Testis (tissue), 3 donors: ENCODE measurements around the gene RIPOR1. TPM values are rescaled to one million over a fixed set of nuclear protein-coding genes. Genes with fewer than 3 reads are reported as not detected.

Source experiments
- DNase-seq: peaks from one replicate; pipeline ENCODE4 v3.0.0-alpha.2; 2019
- H3K27ac ChIP-seq, 2 donors: fragments of 200-600 bp; sonication (generic); one replicate each; pipeline ENCODE4 v1.5.1; 2019
- H3K27me3 ChIP-seq: fragments of 200-600 bp; sonication (generic); one replicate; pipeline ENCODE4 v1.5.1; 2019
- H3K36me3 ChIP-seq: fragments of 200-600 bp; sonication (generic); one replicate; pipeline ENCODE4 v1.5.1; 2017; ENCODE audit warnings: low read depth; ENCODE audit errors: missing control alignments
- H3K4me1 ChIP-seq: fragments of 200-600 bp; sonication (generic); one replicate; pipeline ENCODE4 v1.5.1; 2019
- H3K4me3 ChIP-seq, 2 donors: fragments of 200-600 bp; sonication (generic); one replicate each; pipeline ENCODE4 v1.5.1; 2017 to 2019
- H3K9me3 ChIP-seq: fragments of 200-600 bp; sonication (generic); one replicate; pipeline ENCODE4 v1.5.1; 2017
- POLR2A ChIP-seq: fragments of 450-650 bp; IDR thresholded peaks from one replicate; pipeline ENCODE4 v1.6.1; 2017; ENCODE audit warnings: antibody characterized with exemption, mild to moderate bottlenecking, moderate library complexity
- WGBS, 2 donors: methylation state at CpG; one replicate each; pipeline ENCODE4 v1.1.5; 2018; 5-methylcytosine and 5-hydroxymethylcytosine counted together
- intact Hi-C: fragments of 100-400 bp; cut with DNase I; formaldehyde crosslinking; loops from one replicate; pipeline ENCODE4 v1.15.1; 2023; ENCODE audit warnings: low total_unique reads
- polyA plus RNA-seq: library from polyadenylated mRNA; stranded (reverse); fragments of 350-450 nt; fragmentation: Illumina TruSeq; extraction: RNeasy Lipid Tissue Mini Kit (QIAGEN cat#74804); gene quantifications from one replicate; pipeline ENCODE4 v1.2.3, GENCODE V29; 2014; ENCODE audit warnings: low read depth, low replicate concordance; ENCODE audit not compliant: insufficient read depth
- total RNA-seq, 2 donors: library from RNA; depleted of rRNA; stranded (reverse); fragments of >200 nt; gene quantifications; one replicate each; pipeline ENCODE4 v1.2.3, GENCODE V29; 2016
- TF ChIP-seq, protein P1 (sequence below), 3 experiments: fragments of 450-650 bp in 2 of 3; fragments of 200-600 bp in 1 of 3; sonication (generic) in 1 of 3; IDR thresholded peaks; one replicate each; pipeline ENCODE4 v1.5.1; 2016 to 2019; ENCODE audit warnings: antibody characterized with exemption in 3 of 3, mild to moderate bottlenecking in 2 of 3, moderate library complexity in 1 of 3

The RIPOR1 gene
- total and polyA plus RNA-seq, 3 donors from 2014 or later = 36.1 to 109 (median 79.4) TPM

DNA sequence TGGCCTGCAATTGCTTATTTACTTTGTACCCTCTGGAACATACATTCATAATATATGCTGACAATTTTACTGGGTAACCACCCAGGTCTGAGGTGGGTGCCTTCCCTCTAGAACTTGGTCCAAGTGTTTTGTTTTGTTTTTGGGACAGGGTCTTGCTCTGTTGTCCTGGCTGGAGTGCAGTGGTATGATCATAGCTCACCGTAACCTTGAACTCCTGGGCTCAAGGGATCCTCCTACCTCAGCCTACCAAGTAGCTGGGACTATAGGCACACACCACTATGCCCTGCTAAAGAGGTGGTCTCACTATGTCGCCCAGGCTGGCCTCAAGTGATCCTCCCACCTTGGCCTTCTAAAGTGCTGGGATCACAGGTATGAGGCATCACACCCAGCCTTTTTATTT, 22.5 kb downstream of the RIPOR1 start:
- peaks cover 19% of the 10 kb centered on the region for H3K4me1 ChIP-seq
- TF ChIP-seq, protein P1, sequence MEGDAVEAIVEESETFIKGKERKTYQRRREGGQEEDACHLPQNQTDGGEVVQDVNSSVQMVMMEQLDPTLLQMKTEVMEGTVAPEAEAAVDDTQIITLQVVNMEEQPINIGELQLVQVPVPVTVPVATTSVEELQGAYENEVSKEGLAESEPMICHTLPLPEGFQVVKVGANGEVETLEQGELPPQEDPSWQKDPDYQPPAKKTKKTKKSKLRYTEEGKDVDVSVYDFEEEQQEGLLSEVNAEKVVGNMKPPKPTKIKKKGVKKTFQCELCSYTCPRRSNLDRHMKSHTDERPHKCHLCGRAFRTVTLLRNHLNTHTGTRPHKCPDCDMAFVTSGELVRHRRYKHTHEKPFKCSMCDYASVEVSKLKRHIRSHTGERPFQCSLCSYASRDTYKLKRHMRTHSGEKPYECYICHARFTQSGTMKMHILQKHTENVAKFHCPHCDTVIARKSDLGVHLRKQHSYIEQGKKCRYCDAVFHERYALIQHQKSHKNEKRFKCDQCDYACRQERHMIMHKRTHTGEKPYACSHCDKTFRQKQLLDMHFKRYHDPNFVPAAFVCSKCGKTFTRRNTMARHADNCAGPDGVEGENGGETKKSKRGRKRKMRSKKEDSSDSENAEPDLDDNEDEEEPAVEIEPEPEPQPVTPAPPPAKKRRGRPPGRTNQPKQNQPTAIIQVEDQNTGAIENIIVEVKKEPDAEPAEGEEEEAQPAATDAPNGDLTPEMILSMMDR (IDR thresholded peaks at IDR 0.05) = no peak
- TF ChIP-seq POLR2A = no peak
- intact Hi-C loops = no loop called here
- H3K36me3 ChIP-seq = no peaks in the 10 kb centered on the region
- no peak overlapping the region for H3K4me3 ChIP-seq
- no peaks in the 10 kb centered on the region for H3K27me3 ChIP-seq
- 85 to 88% methylated on average over 2 of the region's 2 CpGs for WGBS, 2 donors
- DNase-seq = no peak
- no peak overlapping the region for H3K27ac ChIP-seq
- no peaks in the 10 kb centered on the region for H3K9me3 ChIP-seq

DNA sequence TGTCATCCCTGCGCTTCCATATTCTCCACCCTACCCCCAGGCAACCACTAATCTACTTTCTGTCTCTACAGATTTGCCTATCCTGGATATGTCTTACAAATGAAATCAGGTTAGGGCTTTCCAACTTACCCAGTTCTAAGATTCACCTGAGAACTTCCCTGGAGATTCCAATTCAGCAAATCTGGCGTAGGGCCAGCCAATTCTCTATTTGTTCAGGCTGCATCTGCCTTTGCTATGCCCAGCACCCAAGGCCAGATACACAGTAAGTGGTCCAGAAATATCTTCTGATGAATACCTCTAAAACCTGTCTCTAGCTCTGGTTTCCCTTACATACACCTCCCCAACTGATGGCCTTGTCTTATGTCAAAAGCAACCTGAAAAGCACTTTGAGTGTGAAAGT, 23.3 kb downstream of the RIPOR1 start:
- no peak overlapping the region for H3K27ac ChIP-seq
- peaks cover 13% of the 10 kb centered on the region for H3K4me1 ChIP-seq
- DNase-seq = no peak
- H3K4me3 ChIP-seq = no peak overlapping the region
- H3K27me3 ChIP-seq = no peaks in the 10 kb centered on the region
- no peaks in the 10 kb centered on the region for H3K9me3 ChIP-seq
- no peak for TF ChIP-seq POLR2A
- TF ChIP-seq, protein P1 (IDR thresholded peaks at IDR 0.05) = no peak
- no peaks in the 10 kb centered on the region for H3K36me3 ChIP-seq
- intact Hi-C loops = no loop called here
- 90 to 91% methylated on average over 2 of the region's 2 CpGs for WGBS, 2 donors

DNA sequence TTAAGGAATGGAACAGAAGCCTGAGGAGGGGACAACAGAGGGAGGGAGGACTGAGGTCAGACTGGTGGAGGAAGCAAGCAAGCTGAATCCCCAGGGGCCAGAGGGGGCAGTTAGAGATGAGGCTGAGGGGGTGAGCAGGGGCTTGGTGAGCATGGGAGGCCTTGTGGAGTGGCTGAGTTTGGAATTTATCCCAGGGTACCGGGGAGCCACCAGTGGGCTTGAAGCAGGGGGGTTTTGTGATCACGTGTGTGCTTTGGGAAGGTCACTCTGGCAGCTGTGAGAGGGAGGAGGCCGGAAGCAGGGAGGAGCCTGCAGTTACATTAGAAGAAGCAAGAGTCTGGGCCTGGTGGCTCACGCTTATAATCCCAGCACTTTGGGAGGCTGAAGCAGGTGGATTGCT, 23.8 kb downstream of the RIPOR1 start:
- TF ChIP-seq POLR2A = no peak
- TF ChIP-seq, protein P1 (IDR thresholded peaks at IDR 0.05) = no peak
- intact Hi-C loops = no loop called here
- peaks cover 8% of the 10 kb centered on the region for H3K4me1 ChIP-seq
- H3K27ac ChIP-seq = no peak overlapping the region
- no peaks in the 10 kb centered on the region for H3K9me3 ChIP-seq
- no peaks in the 10 kb centered on the region for H3K36me3 ChIP-seq
- no peak overlapping the region for H3K4me3 ChIP-seq
- H3K27me3 ChIP-seq = no peaks in the 10 kb centered on the region
- 37 to 42% methylated on average over 4 of the region's 4 CpGs for WGBS, 2 donors
- DNase-seq = no peak

DNA sequence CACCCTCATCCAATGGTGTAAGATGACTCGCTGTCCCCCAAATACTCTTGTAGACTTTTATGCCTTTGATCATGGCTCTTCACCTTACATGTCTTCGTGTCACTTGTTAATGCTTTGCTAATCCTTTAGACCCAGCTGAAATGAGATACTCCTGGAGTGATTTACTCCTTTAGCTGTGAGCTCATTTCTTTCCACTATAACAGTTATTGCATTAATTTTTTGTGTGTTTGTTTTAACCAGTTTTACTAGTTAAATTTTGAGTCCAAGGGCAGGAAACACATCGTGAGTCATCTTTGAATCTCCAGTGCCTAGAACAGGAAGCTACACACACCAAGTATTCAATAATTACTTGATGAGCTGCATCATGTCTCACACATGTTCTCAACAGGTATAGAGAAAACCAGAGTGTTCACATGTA, 27.2 kb downstream of the RIPOR1 start:
- H3K4me3 ChIP-seq = no peak overlapping the region
- no peaks in the 10 kb centered on the region for H3K9me3 ChIP-seq
- H3K27me3 ChIP-seq = no peaks in the 10 kb centered on the region
- TF ChIP-seq, protein P1 (IDR thresholded peaks at IDR 0.05) = no peak
- no peak for TF ChIP-seq POLR2A
- WGBS, 2 donors = 73 to 74% methylated on average over 3 of the region's 3 CpGs
- no peak for DNase-seq
- no peaks in the 10 kb centered on the region for H3K36me3 ChIP-seq
- intact Hi-C loops = no loop called here
- H3K4me1 ChIP-seq = peaks cover 8% of the 10 kb centered on the region
- H3K27ac ChIP-seq = no peak overlapping the region

DNA sequence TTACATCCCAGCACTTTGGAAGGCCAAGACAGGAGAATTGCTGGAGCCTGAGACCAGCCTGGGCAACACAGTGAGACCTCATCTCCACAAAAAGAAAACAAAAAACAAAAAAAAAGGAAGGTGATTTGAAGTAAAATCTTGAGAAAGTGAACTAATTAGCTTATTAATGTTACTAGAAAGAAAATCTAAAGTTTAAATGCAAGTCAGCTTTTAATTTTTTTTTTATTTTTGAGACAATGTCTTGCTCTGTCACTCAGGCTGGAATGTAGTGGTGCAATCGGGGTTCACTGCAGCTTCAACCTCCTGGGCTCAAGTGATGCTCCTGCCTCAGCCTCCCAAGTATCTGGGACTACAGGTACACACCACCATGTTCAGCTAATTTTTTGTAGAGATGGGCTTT, 30.2 kb downstream of the RIPOR1 start:
- no peak overlapping the region for H3K4me3 ChIP-seq
- TF ChIP-seq, protein P1 (IDR thresholded peaks at IDR 0.05) = no peak
- no peak for TF ChIP-seq POLR2A
- no peaks in the 10 kb centered on the region for H3K27me3 ChIP-seq
- peaks cover 6% of the 10 kb centered on the region for H3K4me1 ChIP-seq
- H3K36me3 ChIP-seq = no peaks in the 10 kb centered on the region
- intact Hi-C loops = no loop called here
- 77 to 84% methylated on average over 1 of the region's 1 CpG for WGBS, 2 donors
- no peaks in the 10 kb centered on the region for H3K9me3 ChIP-seq
- DNase-seq = no peak
- no peak overlapping the region for H3K27ac ChIP-seq
